AG04450 (cell line): ENCODE results near the gene ING1. TPM values are rescaled to one million over a fixed set of nuclear protein-coding genes. Genes with fewer than 3 reads are reported as not detected.
"Not testable (repeated sequence)": the region's sequence is repeated elsewhere in the genome, so short reads cannot be mapped to it uniquely, and the experiment has no call there.

Experiments used
- CTCF ChIA-PET: fragments of 300-600, 350-600 bp; formaldehyde crosslinking; extraction: SDS; loops from one replicate; lab custom pipeline; 2022; ENCODE audit warnings: antibody characterized with exemption, inconsistent platforms; lab: Charles Lee
- POLR2A ChIA-PET: fragments of 350-600 bp; formaldehyde crosslinking; extraction: SDS; loops from one replicate; lab custom pipeline; 2021; ENCODE audit warnings: antibody characterized with exemption, inconsistent platforms; lab: Yijun Ruan, JAX
- DNase-seq: peaks from one replicate; pipeline ENCODE4 v3.0.0-alpha.2; 2011; ENCODE audit warnings: low read depth, low spot score
- H3K27ac ChIP-seq: one replicate; pipeline ENCODE4 v1.5.1; 2012; ENCODE audit warnings: low read depth, low read length, control low read depth
- H3K27me3 ChIP-seq: one replicate; pipeline ENCODE4 v1.6.0; 2012; ENCODE audit warnings: low read length; ENCODE audit not compliant: control insufficient read depth, insufficient read depth
- H3K4me3 ChIP-seq: 2 replicates; pipeline ENCODE4 v1.5.1; 2011; ENCODE audit warnings: mild to moderate bottlenecking, low read depth, low read length, control low read depth
- H3K9me3 ChIP-seq: 2 replicates; pipeline ENCODE4 v1.5.1; 2012; ENCODE audit warnings: low read length; ENCODE audit not compliant: control insufficient read depth, insufficient read depth
- polyA plus RNA-seq: library from polyadenylated mRNA; depleted of rRNA; stranded (reverse); fragments of >200 nt; gene quantifications from 2 replicates; pipeline ENCODE4 v1.2.3, GENCODE V29; 2011
- TF ChIP-seq, protein P1 (sequence below): IDR thresholded peaks from 2 replicates; pipeline ENCODE4 v1.5.1; 2011; ENCODE audit warnings: low read depth, low read length, control low read depth, inconsistent platforms

ING1 gene
- polyA plus RNA-seq, 1 experiment = 8.7 TPM

GRCh38 chr13:110690516-110690915 lies 23.0 kb upstream of the ING1 start:
- POLR2A ChIA-PET = interaction anchor here (0.5 to 0.9 kb wide), 2 partner anchors 17 to 22 kb away, joined by 3 to 4 read pairs; no protein-coding TSS in a partner anchor
- no peaks in the 10 kb centered on the region for H3K9me3 ChIP-seq

GRCh38 chr13:110695774-110696173 lies 17.7 kb upstream of the ING1 start:
- POLR2A ChIA-PET, H3K27ac ChIP-seq: not testable (repeated sequence)

More at GRCh38 chr13:110690516-110690915, 23.0 kb upstream of the ING1 start:
- Histone ChIP-seq H3K4me3 (no peak overlapping the region), H3K27me3 (no peaks in the 10 kb centered on the region), H3K27ac (no peak overlapping the region)
- DNase-seq = no peak
- TF ChIP-seq, protein P1, sequence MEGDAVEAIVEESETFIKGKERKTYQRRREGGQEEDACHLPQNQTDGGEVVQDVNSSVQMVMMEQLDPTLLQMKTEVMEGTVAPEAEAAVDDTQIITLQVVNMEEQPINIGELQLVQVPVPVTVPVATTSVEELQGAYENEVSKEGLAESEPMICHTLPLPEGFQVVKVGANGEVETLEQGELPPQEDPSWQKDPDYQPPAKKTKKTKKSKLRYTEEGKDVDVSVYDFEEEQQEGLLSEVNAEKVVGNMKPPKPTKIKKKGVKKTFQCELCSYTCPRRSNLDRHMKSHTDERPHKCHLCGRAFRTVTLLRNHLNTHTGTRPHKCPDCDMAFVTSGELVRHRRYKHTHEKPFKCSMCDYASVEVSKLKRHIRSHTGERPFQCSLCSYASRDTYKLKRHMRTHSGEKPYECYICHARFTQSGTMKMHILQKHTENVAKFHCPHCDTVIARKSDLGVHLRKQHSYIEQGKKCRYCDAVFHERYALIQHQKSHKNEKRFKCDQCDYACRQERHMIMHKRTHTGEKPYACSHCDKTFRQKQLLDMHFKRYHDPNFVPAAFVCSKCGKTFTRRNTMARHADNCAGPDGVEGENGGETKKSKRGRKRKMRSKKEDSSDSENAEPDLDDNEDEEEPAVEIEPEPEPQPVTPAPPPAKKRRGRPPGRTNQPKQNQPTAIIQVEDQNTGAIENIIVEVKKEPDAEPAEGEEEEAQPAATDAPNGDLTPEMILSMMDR = no peak
- CTCF ChIA-PET = no interaction called here

GRCh38 chr13:110696776-110697175 lies 16.7 kb upstream of the ING1 start:
- ChIA-PET POLR2A (no interaction called here), CTCF (no interaction called here)
- no peak for DNase-seq

More at GRCh38 chr13:110695774-110696173, 17.7 kb upstream of the ING1 start:
- H3K4me3 ChIP-seq, CTCF ChIA-PET, DNase-seq, H3K9me3 ChIP-seq, H3K27me3 ChIP-seq: not testable (repeated sequence)

DNA sequence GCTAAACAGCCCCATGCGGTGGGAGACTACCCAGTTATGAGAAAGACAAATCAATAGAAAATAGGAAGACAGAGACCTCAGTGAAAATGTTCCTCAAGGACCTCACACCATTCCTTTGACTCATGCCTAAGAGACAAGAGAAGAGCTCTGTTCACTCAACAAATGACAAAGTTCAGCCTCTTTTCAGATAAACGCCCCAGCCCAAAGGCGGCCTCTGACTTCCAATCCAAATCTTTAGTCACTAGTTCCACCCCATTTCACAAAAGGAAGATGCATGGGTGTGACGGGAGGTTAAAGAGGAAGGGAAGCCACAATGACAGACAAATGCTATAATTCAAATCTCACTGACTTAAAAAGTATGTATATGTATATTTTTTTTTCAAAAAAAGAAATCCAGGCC lies 15.7 kb upstream of the ING1 start:
- Histone ChIP-seq H3K4me3 (no peak overlapping the region), H3K9me3 (no peaks in the 10 kb centered on the region), H3K27me3 (no peaks in the 10 kb centered on the region), H3K27ac (no peak overlapping the region)
- CTCF ChIA-PET = no interaction called here
- TF ChIP-seq, protein P1 = no peak
- POLR2A ChIA-PET = no interaction called here
- DNase-seq = no peak

More at GRCh38 chr13:110696776-110697175, 16.7 kb upstream of the ING1 start:
- H3K27me3 ChIP-seq = no peaks in the 10 kb centered on the region
- no peak overlapping the region for H3K27ac ChIP-seq
- TF ChIP-seq, protein P1 = no peak
- no peak overlapping the region for H3K4me3 ChIP-seq
- H3K9me3 ChIP-seq = no peaks in the 10 kb centered on the region

DNA sequence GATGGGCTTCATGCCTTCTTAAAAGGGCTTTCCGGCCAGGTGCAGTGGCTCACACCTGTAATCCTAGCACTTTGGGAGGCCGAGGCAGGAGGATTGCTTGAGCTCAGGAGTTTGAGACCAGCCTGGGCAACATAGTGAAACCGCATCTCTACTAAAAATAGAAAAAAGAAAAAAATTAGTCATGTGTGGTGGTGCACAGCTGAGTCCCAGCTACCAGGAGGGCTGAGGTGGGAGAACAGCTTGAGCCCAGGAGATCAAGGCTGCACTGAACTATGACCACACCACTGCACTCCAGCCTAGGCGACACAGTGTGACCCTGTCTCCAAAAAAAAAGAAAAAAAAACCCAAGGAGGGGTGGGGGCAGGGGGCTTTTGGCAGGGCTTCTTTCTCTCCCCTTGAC lies 14.8 kb upstream of the ING1 start:
- Histone ChIP-seq H3K9me3 (no peaks in the 10 kb centered on the region), H3K27ac (no peak overlapping the region), H3K27me3 (no peaks in the 10 kb centered on the region), H3K4me3 (no peak overlapping the region)
- CTCF ChIA-PET = no interaction called here
- DNase-seq = no peak
- POLR2A ChIA-PET = no interaction called here
- TF ChIP-seq, protein P1 = no peak
